ENCODE measurements around the gene FNDC3B. TPM values are rescaled to one million over a fixed set of nuclear protein-coding genes. Genes with fewer than 3 reads are reported as not detected.

The FNDC3B gene
- total RNA-seq, 2 experiments from 2014 or later = 14.4 to 17.8 TPM

- CTCF ChIA-PET = no interaction called here
- Mint-ChIP-seq H3K27me3 (no peaks in the 10 kb centered on the region), H3K27ac (no peak overlapping the region), H3K9me3 (no peaks in the 10 kb centered on the region), H3K4me1 (ENCODE audit: low read depth) (peaks cover 22% of the 10 kb centered on the region), H3K4me3 (no peak overlapping the region), H3K36me3 (peaks cover 4% of the 10 kb centered on the region)
- intact Hi-C loops (cut with micrococcal nuclease) = no loop called here
- POLR2A ChIA-PET = no interaction called here
- DNase-seq = no peak
Measured at GRCh38 chr3:172218350-172219323, 179.3 kb downstream of the FNDC3B start.

DNA sequence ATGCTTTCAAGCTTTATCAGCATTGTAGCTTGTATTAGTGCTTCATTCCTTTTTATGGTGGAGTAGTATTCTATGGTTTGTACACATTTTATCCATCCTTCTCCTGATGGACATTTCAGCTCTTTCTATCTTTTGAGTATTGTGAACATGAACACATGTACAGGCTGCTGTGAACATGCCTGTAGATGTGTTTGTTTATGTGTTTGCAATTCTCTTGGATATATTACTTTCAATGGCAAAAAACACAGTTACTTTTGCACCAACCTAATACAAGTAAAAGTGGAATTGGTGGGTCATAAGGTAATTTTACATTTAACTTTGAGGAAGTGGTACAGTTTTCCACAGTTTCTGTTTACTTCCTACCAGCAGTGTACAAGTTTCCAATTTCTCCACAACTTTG, 180.4 kb downstream of the FNDC3B start:
- H3K4me1 Mint-ChIP-seq (ENCODE audit: low read depth) = peaks cover 16% of the 10 kb centered on the region
- H3K9me3 Mint-ChIP-seq = no peaks in the 10 kb centered on the region
- intact Hi-C loops (cut with micrococcal nuclease) = no loop called here
- peaks cover 4% of the 10 kb centered on the region for H3K36me3 Mint-ChIP-seq
- ChIA-PET CTCF (no interaction called here), POLR2A (no interaction called here)
- no peaks in the 10 kb centered on the region for H3K27me3 Mint-ChIP-seq
- no peak for DNase-seq
- no peak overlapping the region for H3K4me3 Mint-ChIP-seq
- no peak overlapping the region for H3K27ac Mint-ChIP-seq

DNA sequence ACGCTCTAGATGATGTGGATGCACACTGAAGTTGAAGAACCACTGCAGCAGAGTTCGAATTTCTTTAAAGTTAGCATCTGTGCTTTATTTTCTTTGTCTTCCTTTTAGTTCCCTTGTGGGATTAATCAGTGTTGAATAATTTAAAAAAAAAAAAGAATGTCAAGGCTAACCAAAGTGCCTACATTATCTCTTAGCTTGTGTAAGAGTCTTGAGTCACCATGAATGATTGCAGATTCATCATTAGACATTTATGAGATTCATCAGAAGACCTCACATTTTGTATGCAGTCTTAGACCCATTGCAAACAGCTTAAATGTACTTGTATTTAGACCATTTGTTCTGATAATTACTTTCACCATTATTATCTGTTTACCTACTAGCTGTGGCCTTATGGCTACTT, 182.2 kb downstream of the FNDC3B start:
- Mint-ChIP-seq H3K4me3 (no peak overlapping the region), H3K27ac (no peak overlapping the region), H3K9me3 (no peaks in the 10 kb centered on the region), H3K27me3 (no peaks in the 10 kb centered on the region), H3K36me3 (peaks cover 4% of the 10 kb centered on the region), H3K4me1 (ENCODE audit: low read depth) (peaks cover 16% of the 10 kb centered on the region)
- DNase-seq = no peak
- intact Hi-C loops (cut with micrococcal nuclease) = no loop called here
- ChIA-PET CTCF (no interaction called here), POLR2A (no interaction called here)

DNA sequence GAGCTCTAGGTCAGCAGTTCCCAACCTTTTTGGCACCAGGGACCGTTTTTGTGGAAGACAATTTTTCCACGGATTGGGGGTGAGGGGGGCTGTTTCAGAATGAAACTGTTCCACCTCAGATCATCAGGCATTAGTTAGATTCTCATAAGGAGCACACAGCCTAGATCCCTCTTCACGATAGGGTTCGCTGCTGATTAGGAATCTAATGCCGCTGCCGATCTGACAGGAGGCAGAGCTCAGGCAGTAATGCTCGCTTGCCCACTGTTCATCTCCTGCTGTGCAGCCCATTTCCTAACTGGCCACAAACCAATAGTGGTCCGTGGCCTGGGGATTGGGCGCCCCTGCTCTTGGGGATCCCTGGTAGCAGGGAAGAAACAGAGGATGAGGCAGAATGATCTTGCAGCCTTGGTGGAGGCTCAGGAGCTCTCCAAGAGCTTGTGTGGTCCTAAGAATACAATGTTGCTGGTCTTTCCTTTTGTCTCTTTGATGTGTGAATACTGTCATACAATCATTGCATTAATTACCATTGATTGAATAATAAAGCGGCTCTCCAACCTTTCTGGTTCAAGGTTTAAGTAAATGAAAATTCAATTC, 183.2 kb downstream of the FNDC3B start:
- no peak overlapping the region for H3K27ac Mint-ChIP-seq
- DNase-seq = no peak
- ChIA-PET POLR2A (no interaction called here), CTCF (no interaction called here)
- no peaks in the 10 kb centered on the region for H3K9me3 Mint-ChIP-seq
- H3K27me3 Mint-ChIP-seq = no peaks in the 10 kb centered on the region
- no peak overlapping the region for H3K4me3 Mint-ChIP-seq
- peaks cover 7% of the 10 kb centered on the region for H3K36me3 Mint-ChIP-seq
- H3K4me1 Mint-ChIP-seq (ENCODE audit: low read depth) = peaks cover 15% of the 10 kb centered on the region
- intact Hi-C loops (cut with micrococcal nuclease) = no loop called here

GRCh38 chr3:172223870-172224269, 184.5 kb downstream of the FNDC3B start:
- CTCF ChIA-PET = no interaction called here
- no peak for DNase-seq
- Mint-ChIP-seq H3K27me3 (no peaks in the 10 kb centered on the region), H3K4me3 (no peak overlapping the region), H3K27ac (no peak overlapping the region), H3K36me3 (peaks cover 11% of the 10 kb centered on the region), H3K9me3 (no peaks in the 10 kb centered on the region), H3K4me1 (ENCODE audit: low read depth) (peaks cover 7% of the 10 kb centered on the region)
- intact Hi-C loops (cut with micrococcal nuclease) = no loop called here
- POLR2A ChIA-PET = no interaction called here

DNA sequence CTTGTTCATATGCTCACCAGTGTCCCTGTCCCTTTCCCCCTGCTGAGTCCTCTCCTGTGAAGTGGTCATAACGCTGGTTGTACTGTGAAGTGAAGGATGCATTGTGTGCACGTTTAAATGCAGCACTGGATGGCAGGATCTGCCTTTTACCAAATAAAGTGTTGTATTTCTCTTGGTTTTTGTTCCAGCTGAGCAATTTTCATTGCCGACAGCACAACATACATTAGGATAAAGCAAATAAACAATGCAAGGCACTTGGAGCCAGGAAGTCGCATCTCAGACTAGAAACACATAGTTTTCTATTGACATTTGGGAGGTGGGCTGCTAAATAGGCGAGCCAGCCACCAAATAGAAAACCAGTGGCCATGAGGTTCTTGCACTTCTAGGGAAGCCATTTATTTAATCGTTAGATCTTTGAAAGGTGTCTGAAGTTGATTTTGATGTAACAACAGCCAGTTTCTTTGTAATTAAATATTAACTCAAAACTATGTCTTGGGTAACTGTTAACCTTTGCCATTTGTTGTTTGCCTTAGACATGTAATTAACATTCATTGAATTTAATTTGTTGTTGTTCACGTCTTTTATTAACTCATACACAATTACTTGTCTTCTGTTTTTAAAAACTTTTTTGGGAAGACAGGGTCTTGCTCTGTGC, 185.3 kb downstream of the FNDC3B start:
- Mint-ChIP-seq H3K27ac (no peak overlapping the region), H3K36me3 (peaks cover 11% of the 10 kb centered on the region), H3K4me3 (no peak overlapping the region), H3K27me3 (no peaks in the 10 kb centered on the region), H3K4me1 (ENCODE audit: low read depth) (peaks cover 4% of the 10 kb centered on the region), H3K9me3 (no peaks in the 10 kb centered on the region)
- intact Hi-C loops (cut with micrococcal nuclease) = no loop called here
- ChIA-PET CTCF (no interaction called here), POLR2A (no interaction called here)
- DNase-seq = no peak

DNA sequence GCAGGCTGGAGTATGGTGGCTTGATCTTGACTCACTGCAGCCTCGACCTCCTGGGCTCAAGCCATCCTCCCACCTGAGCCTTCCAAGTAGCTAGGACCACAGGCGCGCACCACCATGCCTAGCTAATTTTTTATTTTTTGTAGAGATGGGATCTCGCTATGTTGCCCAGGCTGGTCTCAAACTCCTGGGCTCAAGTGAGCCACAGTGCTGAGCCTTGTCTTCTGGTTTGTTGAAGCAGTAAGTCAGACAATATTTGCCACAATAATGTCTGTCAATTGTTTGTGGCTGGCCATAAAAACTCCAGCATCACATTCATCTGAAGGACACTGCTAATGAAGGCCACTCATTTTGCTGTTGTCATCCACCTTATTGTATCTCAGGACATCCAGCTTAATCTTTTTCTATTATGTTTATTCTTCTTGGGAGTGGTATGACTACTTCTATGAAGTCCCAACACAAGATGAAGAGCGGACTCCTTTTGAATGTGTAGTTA, 185.9 kb downstream of the FNDC3B start:
- no peak for DNase-seq
- no peaks in the 10 kb centered on the region for H3K9me3 Mint-ChIP-seq
- H3K4me1 Mint-ChIP-seq (ENCODE audit: low read depth) = peaks cover 4% of the 10 kb centered on the region
- ChIA-PET POLR2A (no interaction called here), CTCF (no interaction called here)
- H3K36me3 Mint-ChIP-seq = peaks cover 11% of the 10 kb centered on the region
- H3K27me3 Mint-ChIP-seq = no peaks in the 10 kb centered on the region
- no peak overlapping the region for H3K4me3 Mint-ChIP-seq
- intact Hi-C loops (cut with micrococcal nuclease) = no loop called here
- H3K27ac Mint-ChIP-seq = no peak overlapping the region

DNA sequence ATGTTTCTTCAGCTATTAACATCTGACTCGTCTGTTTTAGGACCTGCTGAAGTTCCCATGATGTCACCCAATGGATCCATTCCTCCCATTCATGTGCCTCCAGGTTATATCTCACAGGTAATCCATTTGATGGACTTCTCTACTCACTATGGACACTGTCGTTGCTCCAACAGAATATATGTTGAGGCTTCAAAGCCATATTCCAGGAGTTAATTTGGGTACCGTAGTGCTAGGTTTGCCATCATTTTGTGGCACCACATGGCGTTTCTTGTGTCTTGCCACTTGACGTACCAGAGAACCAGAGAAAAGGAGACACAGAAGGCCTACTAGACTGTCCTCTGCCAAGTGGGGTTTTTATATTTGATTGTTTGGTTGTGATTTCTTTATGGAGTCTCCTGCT, 187.5 kb downstream of the FNDC3B start:
- CTCF ChIA-PET = interaction anchor here (0.6 to 0.7 kb wide), 3 partner anchors 115 to 439 kb away, joined by 3 read pairs; no protein-coding TSS in a partner anchor
- Mint-ChIP-seq H3K4me3 (no peak overlapping the region), H3K4me1 (ENCODE audit: low read depth) (no peaks in the 10 kb centered on the region), H3K36me3 (peaks cover 11% of the 10 kb centered on the region), H3K9me3 (no peaks in the 10 kb centered on the region), H3K27ac (no peak overlapping the region), H3K27me3 (no peaks in the 10 kb centered on the region)
- DNase-seq = no peak
- POLR2A ChIA-PET = no interaction called here
- intact Hi-C loops (cut with micrococcal nuclease) = no loop called here

- Mint-ChIP-seq H3K27me3 (no peaks in the 10 kb centered on the region), H3K27ac (no peak overlapping the region), H3K9me3 (no peaks in the 10 kb centered on the region), H3K4me3 (no peak overlapping the region), H3K4me1 (ENCODE audit: low read depth) (no peaks in the 10 kb centered on the region), H3K36me3 (peaks cover 11% of the 10 kb centered on the region)
- intact Hi-C loops (cut with micrococcal nuclease) = no loop called here
- ChIA-PET POLR2A (no interaction called here), CTCF (interaction anchor here (0.6 to 0.7 kb wide), 2 partner anchors 114 to 439 kb away, joined by 3 read pairs; no protein-coding TSS in a partner anchor)
- no peak for DNase-seq
Measured at GRCh38 chr3:172227340-172228035, 188.1 kb downstream of the FNDC3B start.

DNA sequence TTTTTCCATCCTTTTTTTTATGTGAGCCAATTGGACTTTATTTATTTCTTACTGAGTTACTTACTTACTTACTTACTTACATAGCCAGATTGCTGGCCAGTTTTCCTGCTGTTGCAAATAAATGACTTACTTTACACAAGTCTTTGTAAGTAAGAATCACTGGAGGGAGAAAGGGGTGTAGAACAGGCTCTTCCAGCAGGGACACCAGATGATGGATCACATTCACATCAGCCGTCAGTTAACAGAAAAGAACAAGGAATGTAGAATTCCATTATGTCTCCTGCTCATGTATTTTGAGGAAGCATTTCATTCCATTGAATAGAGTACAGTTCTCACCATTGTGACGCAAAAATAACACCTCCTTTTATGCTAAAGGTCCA, 188.6 kb downstream of the FNDC3B start:
- ChIA-PET CTCF (no interaction called here), POLR2A (no interaction called here)
- H3K4me1 Mint-ChIP-seq (ENCODE audit: low read depth) = no peaks in the 10 kb centered on the region
- H3K9me3 Mint-ChIP-seq = no peaks in the 10 kb centered on the region
- DNase-seq = no peak
- intact Hi-C loops (cut with micrococcal nuclease) = no loop called here
- H3K4me3 Mint-ChIP-seq = no peak overlapping the region
- peaks cover 11% of the 10 kb centered on the region for H3K36me3 Mint-ChIP-seq
- no peaks in the 10 kb centered on the region for H3K27me3 Mint-ChIP-seq
- H3K27ac Mint-ChIP-seq = no peak overlapping the region

GRCh38 chr3:172229462-172229861, 190.1 kb downstream of the FNDC3B start:
- Mint-ChIP-seq H3K9me3 (no peaks in the 10 kb centered on the region), H3K4me3 (no peak overlapping the region), H3K27ac (no peak overlapping the region), H3K36me3 (peaks cover 11% of the 10 kb centered on the region), H3K27me3 (no peaks in the 10 kb centered on the region), H3K4me1 (ENCODE audit: low read depth) (no peaks in the 10 kb centered on the region)
- ChIA-PET POLR2A (no interaction called here), CTCF (no interaction called here)
- DNase-seq = no peak
- intact Hi-C loops (cut with micrococcal nuclease) = no loop called here

DNA sequence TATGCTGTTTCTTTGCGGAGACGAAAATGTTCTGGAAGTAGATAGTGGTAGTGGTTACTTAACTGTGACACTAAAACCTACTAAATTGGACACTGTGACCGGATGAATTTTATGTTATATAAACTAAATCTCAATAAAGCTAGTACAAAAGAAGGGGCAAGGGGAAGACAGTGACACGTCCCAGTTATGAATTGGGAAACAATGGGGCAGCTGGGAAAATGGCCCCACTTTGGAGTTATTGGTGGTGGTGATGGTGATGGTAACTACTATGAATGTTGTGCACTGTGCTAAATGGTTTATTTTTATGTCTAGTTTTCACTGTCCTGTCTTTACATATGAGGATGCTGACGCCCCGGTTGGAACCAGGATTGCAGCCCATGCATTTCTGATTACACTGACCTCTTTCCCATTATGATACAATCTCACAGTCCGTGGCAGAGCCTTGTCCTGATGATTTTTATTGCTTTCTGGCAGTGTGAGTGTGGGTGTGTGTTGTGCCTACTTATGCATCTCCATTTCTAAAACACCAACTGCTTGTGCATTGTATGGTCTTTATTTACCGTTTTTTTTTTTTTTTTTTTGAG, 192.0 kb downstream of the FNDC3B start:
- Mint-ChIP-seq H3K27me3 (no peaks in the 10 kb centered on the region), H3K9me3 (no peaks in the 10 kb centered on the region), H3K36me3 (peaks cover 11% of the 10 kb centered on the region), H3K4me3 (no peak overlapping the region), H3K4me1 (ENCODE audit: low read depth) (no peaks in the 10 kb centered on the region), H3K27ac (no peak overlapping the region)
- POLR2A ChIA-PET = no interaction called here
- intact Hi-C loops (cut with micrococcal nuclease) = no loop called here
- CTCF ChIA-PET = no interaction called here
- no peak for DNase-seq

Data from activated CD4-positive, alpha-beta memory T cell treated with anti-CD3 and anti-CD28 coated beads for 36 hours (primary cell).